NCI-H2227 treated with DMSO at 0.1 percent for 48 hours (cell line): Measurements from ENCODE around the gene RAD51.

ENCODE experiments used
- DNase-seq: peaks from one replicate; lab custom pipeline; 2025; lab: John Stamatoyannopoulos, UW

RAD51 gene

DNA sequence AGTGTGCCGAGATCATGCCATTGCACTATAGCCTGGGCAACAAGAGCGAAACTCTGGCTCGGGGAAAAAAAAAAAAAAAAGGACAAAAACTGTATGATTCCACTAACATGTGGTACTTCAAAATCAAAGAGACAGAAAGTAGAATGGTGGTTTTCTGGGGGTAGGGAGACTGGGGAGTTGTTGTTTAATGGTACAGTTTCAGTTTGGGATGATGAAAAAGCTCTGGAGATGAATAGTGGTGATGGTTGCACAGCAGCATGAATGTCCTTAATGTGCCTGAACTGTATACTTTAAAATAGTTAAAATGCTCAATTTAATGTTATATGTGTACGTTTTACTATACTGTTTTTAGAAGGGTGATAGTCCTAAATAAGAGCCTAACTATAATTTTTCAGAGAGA, 27.4 kb downstream of the RAD51 start:
- no peak for DNase-seq

- no peak for DNase-seq
These were observed 28.0 kb downstream of the RAD51 start for GRCh38 chr15:40722934-40723333.

DNA sequence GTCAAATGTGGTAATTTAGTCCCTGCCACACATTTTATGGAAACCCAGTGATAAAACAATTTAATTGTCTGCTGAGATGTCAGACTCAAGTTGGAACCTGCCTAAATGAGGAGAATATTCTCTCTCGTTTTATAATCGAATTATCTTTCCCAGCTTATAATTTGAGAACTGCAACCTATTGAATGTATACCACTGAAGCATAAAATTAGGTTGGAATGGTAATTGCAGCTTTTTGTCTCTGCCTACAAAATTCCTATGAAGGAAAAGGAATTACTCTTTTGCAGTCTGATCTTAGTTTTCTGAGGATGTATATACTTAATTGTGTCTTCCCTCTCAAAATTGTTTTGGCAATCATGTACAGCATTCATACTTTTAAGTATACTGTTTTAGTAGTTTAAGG, 28.9 kb downstream of the RAD51 start:
- no peak for DNase-seq

DNA sequence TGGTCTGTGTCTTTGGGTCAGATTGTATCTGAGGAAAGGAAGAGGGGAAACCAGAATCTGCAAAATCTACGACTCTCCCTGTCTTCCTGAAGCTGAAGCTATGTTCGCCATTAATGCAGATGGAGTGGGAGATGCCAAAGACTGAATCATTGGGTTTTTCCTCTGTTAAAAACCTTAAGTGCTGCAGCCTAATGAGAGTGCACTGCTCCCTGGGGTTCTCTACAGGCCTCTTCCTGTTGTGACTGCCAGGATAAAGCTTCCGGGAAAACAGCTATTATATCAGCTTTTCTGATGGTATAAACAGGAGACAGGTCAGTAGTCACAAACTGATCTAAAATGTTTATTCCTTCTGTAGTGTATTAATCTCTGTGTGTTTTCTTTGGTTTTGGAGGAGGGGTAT, 36.1 kb downstream of the RAD51 start:
- DNase-seq = no peak

DNA sequence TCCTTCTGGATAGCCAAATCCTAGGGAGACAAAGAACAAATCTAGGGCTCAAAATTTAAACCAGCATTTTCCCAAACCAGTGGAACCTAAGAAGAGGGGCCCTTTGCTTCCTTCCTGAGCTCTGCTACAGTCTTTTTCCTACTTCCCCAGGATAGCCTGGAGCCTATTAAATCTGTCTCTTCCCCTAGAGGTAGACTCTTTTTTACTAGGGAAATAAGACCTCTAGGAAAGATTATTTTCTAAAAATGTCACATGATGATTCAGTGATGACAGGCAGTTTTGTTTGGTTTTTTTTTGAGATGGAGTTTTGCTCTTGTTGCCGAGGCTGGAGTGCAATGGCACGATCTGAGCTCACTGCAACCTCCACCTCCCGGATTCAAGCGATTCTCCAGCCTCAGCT, 41.6 kb downstream of the RAD51 start:
- no peak for DNase-seq

DNA sequence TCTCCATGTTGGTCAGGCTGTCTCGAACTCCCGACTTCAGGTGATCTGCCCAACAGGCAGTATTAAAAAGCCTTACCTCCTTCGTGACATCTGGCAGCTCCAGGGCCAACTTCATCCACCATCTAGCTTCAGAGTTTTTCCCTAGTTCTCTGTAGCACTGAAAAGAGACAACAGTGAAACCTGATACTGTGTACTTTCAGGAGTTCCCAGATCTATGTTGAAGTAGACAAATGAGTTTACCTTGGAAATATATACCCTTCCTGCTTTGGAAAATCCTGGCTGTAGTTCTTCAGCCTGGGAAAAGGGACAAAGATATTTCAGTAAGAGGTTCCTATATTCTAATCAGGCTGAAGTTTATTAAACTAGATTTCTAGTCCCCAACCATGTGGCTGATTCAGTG, 42.1 kb downstream of the RAD51 start:
- DNase-seq = no peak

GRCh38 chr15:40739047-40739446, 44.1 kb downstream of the RAD51 start:
- no peak for DNase-seq

- DNase-seq = no peak
These were observed 44.9 kb downstream of the RAD51 start for GRCh38 chr15:40739854-40740253.

GRCh38 chr15:40743485-40743901, 48.5 kb downstream of the RAD51 start:
- DNase-seq = no peak

DNA sequence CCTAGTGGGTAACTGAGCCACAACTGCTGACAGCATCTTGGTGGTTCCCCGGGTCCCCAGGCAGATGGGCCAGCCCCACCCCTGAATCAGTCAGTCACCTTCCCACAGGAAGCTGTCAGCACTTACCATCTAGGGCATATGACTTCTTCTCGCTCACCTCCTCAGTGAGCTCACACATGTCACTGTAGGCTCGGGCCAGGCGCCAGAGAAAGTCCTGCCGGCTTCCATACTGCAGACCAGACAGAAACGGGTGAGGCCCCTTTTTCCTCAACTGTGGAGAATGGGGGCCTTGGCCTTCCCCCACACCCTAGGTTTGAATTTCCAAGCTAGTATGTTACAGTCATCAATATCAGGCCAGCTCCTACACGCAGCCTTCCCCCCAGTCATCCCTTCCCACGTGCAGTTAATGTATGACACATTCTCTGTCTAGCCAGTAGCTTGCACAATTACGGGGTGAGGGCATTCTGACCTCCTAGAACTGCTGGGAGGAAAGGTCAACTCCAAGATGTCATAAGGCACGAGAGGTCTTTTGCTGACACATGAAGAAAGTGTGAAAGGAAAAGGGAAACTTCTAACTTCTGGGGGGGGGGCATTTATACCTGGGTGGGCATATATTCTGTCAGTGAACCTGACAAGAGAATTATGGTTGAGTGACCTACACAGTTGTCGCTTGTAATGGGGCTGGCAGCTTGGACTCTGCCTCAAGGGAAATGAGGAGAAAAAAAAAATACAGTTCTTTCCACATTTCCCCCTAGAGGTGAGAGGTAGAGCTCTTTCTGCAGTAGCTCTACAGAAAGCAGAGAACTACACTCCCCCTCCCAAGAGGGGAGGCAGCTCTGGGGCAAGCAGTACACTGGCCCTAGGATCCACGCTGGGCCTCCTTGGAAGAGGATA, 49.2 kb downstream of the RAD51 start:
- DNase-seq = no peak

GRCh38 chr15:40744815-40745152, 49.8 kb downstream of the RAD51 start:
- DNase-seq = no peak

DNA sequence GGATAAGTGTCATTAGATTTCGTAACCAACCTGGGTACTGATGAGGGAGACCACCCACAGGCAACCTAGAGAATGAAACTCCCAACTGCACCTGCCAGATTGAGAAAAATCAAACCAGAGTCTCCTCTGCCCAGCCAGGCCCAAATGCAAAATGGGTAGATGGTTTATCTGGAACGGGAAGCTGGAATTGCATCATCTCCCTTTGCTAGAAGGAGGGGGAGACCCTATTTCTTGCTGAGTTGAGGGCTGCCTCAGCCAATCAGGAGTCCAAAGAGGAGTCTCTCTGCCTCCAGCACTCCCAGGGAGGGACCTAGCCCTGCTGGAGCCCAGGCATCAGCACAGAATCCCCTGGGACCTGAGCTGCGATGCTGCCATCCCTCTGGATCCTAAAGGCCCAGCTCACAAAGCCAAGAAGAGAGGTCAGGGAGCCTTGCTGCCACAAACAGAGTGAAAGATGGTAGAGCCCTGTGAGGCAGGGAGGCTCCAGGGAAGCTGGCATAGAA, 52.0 kb downstream of the RAD51 start:
- DNase-seq = no peak

GRCh38 chr15:40747685-40748631, 53.0 kb downstream of the RAD51 start:
- no peak for DNase-seq

- DNase-seq = no peak
These were observed 54.2 kb downstream of the RAD51 start for GRCh38 chr15:40749151-40749630.

DNA sequence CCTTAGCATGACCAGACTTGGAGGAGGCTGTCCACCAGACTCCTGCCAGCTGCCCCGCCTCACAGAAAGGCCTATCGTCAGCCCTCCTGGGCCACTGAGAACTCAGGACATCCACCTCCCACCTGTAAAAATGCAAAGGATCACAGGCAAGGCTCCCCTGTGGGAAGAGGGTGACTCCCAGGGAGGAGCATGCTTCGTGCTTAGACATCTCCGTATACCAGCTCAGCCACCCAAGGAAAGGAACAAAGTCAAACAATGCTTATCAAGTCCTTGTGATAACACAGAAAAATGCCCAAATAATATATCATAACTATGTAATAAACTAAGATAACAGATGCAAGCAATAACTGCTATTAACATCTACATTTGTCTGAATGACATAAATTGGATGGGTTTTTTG, 55.9 kb downstream of the RAD51 start:
- no peak for DNase-seq

- no peak for DNase-seq
These were observed 56.8 kb downstream of the RAD51 start for GRCh38 chr15:40751745-40752144.

DNA sequence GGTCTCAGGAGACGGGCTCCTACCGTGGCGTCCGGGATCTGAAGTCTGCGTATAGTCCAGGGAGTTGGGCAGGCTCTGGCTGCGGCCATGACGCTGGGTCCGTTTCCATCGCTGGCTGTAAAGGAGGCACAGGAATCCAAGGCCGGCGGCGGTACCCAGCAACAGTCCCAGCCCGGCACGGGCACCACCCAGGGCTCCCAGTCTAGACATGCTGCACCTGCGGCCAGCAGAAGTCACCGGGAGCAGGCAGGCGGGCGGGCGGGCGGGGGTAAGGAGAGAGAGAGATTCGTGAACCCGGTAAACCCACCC, 59.6 kb downstream of the RAD51 start:
- DNase-seq = no peak

GRCh38 chr15:40754883-40755811, 60.2 kb downstream of the RAD51 start, which contains the start of gene RMDN3:
Gene RMDN3, minus strand, starts transcription at chr15:40755254. Its CDS starts 471 bp downstream, at chr15:40754783.
- peak; percentile 85 for DNase-seq

GRCh38 chr15:40755812-40756208, 60.8 kb downstream of the RAD51 start:
- peak; percentile 30 for DNase-seq

DNA sequence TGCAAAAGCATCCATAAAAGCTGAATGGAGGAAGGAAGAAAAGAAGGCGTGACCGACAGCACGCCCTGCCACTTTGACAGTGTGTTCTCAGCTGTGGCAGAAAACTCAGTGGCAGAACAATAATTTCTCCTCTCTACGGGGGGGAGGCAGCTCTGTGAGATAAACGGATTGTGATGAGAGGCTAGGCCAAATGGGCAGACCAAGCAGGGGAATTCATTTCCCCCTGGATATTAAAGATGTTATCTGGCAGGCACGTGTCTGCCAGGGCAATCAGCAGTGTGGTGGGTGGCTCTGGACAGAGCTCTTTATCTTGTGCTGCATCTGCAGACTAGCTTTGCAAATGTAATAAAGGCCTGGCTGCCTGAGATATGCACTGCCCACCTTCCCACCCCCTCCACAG, 62.0 kb downstream of the RAD51 start:
- DNase-seq = peak; percentile 90

DNA sequence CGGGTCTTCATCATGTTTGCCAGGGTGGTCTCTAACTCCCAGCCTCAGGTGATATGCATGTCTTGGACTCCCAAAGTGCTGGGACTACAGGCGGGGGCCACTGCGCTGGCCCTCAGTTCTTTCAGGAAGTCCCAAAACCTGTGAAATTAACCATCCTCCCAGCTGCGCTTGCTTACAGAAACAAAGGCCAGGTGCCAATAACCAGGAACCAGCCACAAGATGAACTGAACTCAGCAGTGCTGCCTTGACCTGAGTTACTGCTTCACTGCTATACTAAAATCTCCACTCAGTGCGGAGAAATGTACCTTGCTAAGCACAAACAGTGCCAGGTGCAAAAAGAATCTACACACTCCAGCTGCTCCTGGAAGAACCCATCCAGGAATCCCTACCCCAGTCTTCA, 65.0 kb downstream of the RAD51 start:
- DNase-seq = no peak
